H1 (cell line): ENCODE measurements around the gene MYRF. TPM values are rescaled to one million over a fixed set of nuclear protein-coding genes. Genes with fewer than 3 reads are reported as not detected.

Experiments
- CREB1 ChIP-seq: IDR thresholded peaks from 2 replicates; pipeline ENCODE4 v1.6.1; 2012; ENCODE audit warnings: inconsistent platforms
- KDM4A ChIP-seq: IDR thresholded peaks from one replicate; pipeline ENCODE4 v1.7.1; 2012; ENCODE audit warnings: low read depth, mild to moderate bottlenecking, moderate library complexity, low read length, inconsistent platforms; ENCODE audit not compliant: severe bottlenecking
- MAFK ChIP-seq: IDR thresholded peaks from 2 replicates; pipeline ENCODE4 v1.6.1; 2012; ENCODE audit warnings: low read depth, mild to moderate bottlenecking, improper control_type of control experiment, low read length
- RFX5 ChIP-seq: IDR thresholded peaks from 2 replicates; pipeline ENCODE4 v1.6.1; 2011; ENCODE audit warnings: low read depth, low read length, improper control_type of control experiment, borderline replicate concordance
- polyA plus RNA-seq, 7 experiments: library from polyadenylated mRNA; depleted of rRNA in 3 of 7; stranded (reverse) in 5 of 7; unstranded in 2 of 7; fragments of >200 nt in 5 of 7; fragments of 200-250 nt in 2 of 7; gene quantifications; 1 replicate in 5 of 7; 2 replicates in 1 of 7; 4 replicates in 1 of 7; pipeline versions ENCODE4 v1.2.1 to v1.2.3, GENCODE V29; 2011 to 2013; ENCODE audit warnings: missing spikeins in 2 of 7, mixed read lengths in 2 of 7
- total RNA-seq: library from RNA; stranded (reverse); fragmentation: NEBNext Ultra II Directional; extraction: Animal tissue kit (Norgen Biotek cat#: 25700); gene quantifications from 2 replicates; pipeline ENCODE4 v1.2.1, GENCODE V29; 2021
- TF ChIP-seq, protein P1 (sequence below): fragments of 300-600 bp; sonication (generic); IDR thresholded peaks from 2 replicates; pipeline ENCODE4 v1.7.1; 2012; ENCODE audit warnings: low read length, moderate library complexity, mild to moderate bottlenecking, inconsistent platforms; ENCODE audit not compliant: insufficient replicate concordance

MYRF gene
- total and polyA plus RNA-seq, 2 of the 8 experiments (the other 6 are each of a cell fraction or from before 2014, with no cell fraction given): 6.0 to 6.1 TPM

- TF ChIP-seq, protein P1, sequence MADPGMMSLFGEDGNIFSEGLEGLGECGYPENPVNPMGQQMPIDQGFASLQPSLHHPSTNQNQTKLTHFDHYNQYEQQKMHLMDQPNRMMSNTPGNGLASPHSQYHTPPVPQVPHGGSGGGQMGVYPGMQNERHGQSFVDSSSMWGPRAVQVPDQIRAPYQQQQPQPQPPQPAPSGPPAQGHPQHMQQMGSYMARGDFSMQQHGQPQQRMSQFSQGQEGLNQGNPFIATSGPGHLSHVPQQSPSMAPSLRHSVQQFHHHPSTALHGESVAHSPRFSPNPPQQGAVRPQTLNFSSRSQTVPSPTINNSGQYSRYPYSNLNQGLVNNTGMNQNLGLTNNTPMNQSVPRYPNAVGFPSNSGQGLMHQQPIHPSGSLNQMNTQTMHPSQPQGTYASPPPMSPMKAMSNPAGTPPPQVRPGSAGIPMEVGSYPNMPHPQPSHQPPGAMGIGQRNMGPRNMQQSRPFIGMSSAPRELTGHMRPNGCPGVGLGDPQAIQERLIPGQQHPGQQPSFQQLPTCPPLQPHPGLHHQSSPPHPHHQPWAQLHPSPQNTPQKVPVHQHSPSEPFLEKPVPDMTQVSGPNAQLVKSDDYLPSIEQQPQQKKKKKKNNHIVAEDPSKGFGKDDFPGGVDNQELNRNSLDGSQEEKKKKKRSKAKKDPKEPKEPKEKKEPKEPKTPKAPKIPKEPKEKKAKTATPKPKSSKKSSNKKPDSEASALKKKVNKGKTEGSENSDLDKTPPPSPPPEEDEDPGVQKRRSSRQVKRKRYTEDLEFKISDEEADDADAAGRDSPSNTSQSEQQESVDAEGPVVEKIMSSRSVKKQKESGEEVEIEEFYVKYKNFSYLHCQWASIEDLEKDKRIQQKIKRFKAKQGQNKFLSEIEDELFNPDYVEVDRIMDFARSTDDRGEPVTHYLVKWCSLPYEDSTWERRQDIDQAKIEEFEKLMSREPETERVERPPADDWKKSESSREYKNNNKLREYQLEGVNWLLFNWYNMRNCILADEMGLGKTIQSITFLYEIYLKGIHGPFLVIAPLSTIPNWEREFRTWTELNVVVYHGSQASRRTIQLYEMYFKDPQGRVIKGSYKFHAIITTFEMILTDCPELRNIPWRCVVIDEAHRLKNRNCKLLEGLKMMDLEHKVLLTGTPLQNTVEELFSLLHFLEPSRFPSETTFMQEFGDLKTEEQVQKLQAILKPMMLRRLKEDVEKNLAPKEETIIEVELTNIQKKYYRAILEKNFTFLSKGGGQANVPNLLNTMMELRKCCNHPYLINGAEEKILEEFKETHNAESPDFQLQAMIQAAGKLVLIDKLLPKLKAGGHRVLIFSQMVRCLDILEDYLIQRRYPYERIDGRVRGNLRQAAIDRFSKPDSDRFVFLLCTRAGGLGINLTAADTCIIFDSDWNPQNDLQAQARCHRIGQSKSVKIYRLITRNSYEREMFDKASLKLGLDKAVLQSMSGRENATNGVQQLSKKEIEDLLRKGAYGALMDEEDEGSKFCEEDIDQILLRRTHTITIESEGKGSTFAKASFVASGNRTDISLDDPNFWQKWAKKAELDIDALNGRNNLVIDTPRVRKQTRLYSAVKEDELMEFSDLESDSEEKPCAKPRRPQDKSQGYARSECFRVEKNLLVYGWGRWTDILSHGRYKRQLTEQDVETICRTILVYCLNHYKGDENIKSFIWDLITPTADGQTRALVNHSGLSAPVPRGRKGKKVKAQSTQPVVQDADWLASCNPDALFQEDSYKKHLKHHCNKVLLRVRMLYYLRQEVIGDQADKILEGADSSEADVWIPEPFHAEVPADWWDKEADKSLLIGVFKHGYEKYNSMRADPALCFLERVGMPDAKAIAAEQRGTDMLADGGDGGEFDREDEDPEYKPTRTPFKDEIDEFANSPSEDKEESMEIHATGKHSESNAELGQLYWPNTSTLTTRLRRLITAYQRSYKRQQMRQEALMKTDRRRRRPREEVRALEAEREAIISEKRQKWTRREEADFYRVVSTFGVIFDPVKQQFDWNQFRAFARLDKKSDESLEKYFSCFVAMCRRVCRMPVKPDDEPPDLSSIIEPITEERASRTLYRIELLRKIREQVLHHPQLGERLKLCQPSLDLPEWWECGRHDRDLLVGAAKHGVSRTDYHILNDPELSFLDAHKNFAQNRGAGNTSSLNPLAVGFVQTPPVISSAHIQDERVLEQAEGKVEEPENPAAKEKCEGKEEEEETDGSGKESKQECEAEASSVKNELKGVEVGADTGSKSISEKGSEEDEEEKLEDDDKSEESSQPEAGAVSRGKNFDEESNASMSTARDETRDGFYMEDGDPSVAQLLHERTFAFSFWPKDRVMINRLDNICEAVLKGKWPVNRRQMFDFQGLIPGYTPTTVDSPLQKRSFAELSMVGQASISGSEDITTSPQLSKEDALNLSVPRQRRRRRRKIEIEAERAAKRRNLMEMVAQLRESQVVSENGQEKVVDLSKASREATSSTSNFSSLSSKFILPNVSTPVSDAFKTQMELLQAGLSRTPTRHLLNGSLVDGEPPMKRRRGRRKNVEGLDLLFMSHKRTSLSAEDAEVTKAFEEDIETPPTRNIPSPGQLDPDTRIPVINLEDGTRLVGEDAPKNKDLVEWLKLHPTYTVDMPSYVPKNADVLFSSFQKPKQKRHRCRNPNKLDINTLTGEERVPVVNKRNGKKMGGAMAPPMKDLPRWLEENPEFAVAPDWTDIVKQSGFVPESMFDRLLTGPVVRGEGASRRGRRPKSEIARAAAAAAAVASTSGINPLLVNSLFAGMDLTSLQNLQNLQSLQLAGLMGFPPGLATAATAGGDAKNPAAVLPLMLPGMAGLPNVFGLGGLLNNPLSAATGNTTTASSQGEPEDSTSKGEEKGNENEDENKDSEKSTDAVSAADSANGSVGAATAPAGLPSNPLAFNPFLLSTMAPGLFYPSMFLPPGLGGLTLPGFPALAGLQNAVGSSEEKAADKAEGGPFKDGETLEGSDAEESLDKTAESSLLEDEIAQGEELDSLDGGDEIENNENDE: no peak
- no peak for TF ChIP-seq MAFK
- TF ChIP-seq KDM4A: no peak
- TF ChIP-seq RFX5: no peak
- TF ChIP-seq CREB1: no peak
These were observed 42.1 kb downstream of the MYRF start (continued) for GRCh38 chr11:61794579-61794978.
